Hepatocyte (in vitro differentiated cells): ENCODE data around the gene TH. TPM values are rescaled to one million over a fixed set of nuclear protein-coding genes. Genes with fewer than 3 reads are reported as not detected.
"Not testable (repeated sequence)": the region's sequence is repeated elsewhere in the genome, so short reads cannot be mapped to it uniquely, and the experiment has no call there.

Experiments
- DNase-seq: peaks from one replicate; pipeline ENCODE4 v3.0.0-alpha.2; 2016; ENCODE audit warnings: low spot score
- H2AFZ ChIP-seq: fragments of 200-600 bp; sonication (generic); 2 replicates; pipeline ENCODE4 v1.6.0; 2016; ENCODE audit warnings: antibody characterized with exemption, mild to moderate bottlenecking
- H3K27ac ChIP-seq: fragments of 200-600 bp; sonication (generic); 2 replicates; pipeline ENCODE4 v1.5.1; 2016; ENCODE audit warnings: mild to moderate bottlenecking
- H3K27me3 ChIP-seq: fragments of 200-600 bp; sonication (generic); 2 replicates; pipeline ENCODE4 v1.6.1; 2016
- H3K36me3 ChIP-seq: fragments of 200-600 bp; sonication (generic); replicated peaks from 2 replicates; pipeline ENCODE4 v1.5.1; 2016; ENCODE audit warnings: low read depth; ENCODE audit not compliant: insufficient read depth
- H3K4me1 ChIP-seq: fragments of 200-600 bp; sonication (generic); 2 replicates; pipeline ENCODE4 v1.5.1; 2016; ENCODE audit warnings: mild to moderate bottlenecking, moderate library complexity; ENCODE audit not compliant: insufficient read depth
- H3K4me2 ChIP-seq: fragments of 200-600 bp; sonication (generic); 2 replicates; pipeline ENCODE4 v1.6.0; 2016
- H3K4me3 ChIP-seq: fragments of 200-600 bp; sonication (generic); 2 replicates; pipeline ENCODE4 v1.5.1; 2016; ENCODE audit warnings: mild to moderate bottlenecking
- H3K79me2 ChIP-seq: fragments of 200-600 bp; sonication (generic); 2 replicates; pipeline ENCODE4 v1.6.0; 2017; ENCODE audit warnings: mild to moderate bottlenecking
- H3K9me2 ChIP-seq: fragments of 200-600 bp; sonication (generic); replicated peaks from 2 replicates; pipeline ENCODE4 v1.6.0; 2017; ENCODE audit warnings: mild to moderate bottlenecking; ENCODE audit not compliant: insufficient read depth
- H3K9me3 ChIP-seq: fragments of 200-600 bp; sonication (generic); 2 replicates; pipeline ENCODE4 v1.5.1; 2016; ENCODE audit warnings: low read depth, mild to moderate bottlenecking
- H4K20me1 ChIP-seq: fragments of 200-600 bp; sonication (generic); 2 replicates; pipeline ENCODE4 v1.6.0; 2016; ENCODE audit warnings: mild to moderate bottlenecking; ENCODE audit not compliant: insufficient read depth, poor library complexity, severe bottlenecking
- EZH2 ChIP-seq: fragments of 200-600 bp; sonication (generic); IDR thresholded peaks from 2 replicates; pipeline ENCODE4 v1.6.1; 2016; ENCODE audit warnings: antibody characterized with exemption, mild to moderate bottlenecking, borderline replicate concordance
- EZH2phosphoT487 ChIP-seq: fragments of 200-600 bp; sonication (generic); IDR thresholded peaks from one replicate; pipeline ENCODE4 v1.6.1; 2018; ENCODE audit warnings: antibody characterized with exemption, mild to moderate bottlenecking, low read depth, moderate library complexity; ENCODE audit not compliant: unreplicated experiment, severe bottlenecking
- WGBS: methylation state at CpG from one replicate; pipeline ENCODE4 v1.1.6; 2016; ENCODE audit warnings: low lambda C conversion rate; ENCODE audit errors: missing lambda C conversion rate; 5-methylcytosine and 5-hydroxymethylcytosine counted together
- polyA plus RNA-seq: library from polyadenylated mRNA; unstranded; fragments of >200 nt; fragmentation: Nextera tagmentation; extraction: Ambion mirVana; gene quantifications from 2 replicates; pipeline ENCODE4 v1.2.1, GENCODE V29; 2016
- total RNA-seq: library from RNA; depleted of rRNA; stranded (reverse); fragments of >200 nt; gene quantifications from 2 replicates; pipeline ENCODE4 v1.2.3, GENCODE V29; 2014
- TF ChIP-seq, protein P1 (sequence below): fragments of 200-600 bp; sonication (generic); IDR thresholded peaks from 2 replicates; pipeline ENCODE4 v1.5.1; 2016; ENCODE audit warnings: antibody characterized with exemption, mild to moderate bottlenecking; ENCODE audit not compliant: poor library complexity

TH gene
- total and polyA plus RNA-seq, 2 experiments from 2014 or later, result 2.6 to 15.3 TPM

DNA sequence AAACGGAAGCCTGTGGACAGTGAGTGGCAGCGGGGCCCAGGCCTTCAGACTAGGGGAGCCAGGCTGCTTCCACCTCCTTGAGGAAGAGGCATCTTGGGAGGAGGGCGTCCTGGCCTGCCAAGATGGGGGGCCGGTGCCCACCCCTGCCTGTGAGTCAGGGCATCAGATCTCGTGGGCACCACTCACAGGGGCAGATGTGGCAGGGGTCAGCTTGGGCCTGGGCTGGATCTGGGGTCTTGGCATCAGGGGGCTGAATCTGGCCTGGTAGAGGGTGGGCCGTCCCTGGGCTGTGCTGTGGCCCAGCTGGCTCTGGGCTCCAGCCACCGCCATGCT is 24.1 kb upstream of the TH start:
- Histone ChIP-seq H3K27ac (no peak overlapping the region), H3K4me1 (no peaks in the 10 kb centered on the region), H3K36me3 (no peaks in the 10 kb centered on the region), H3K27me3 (no peaks in the 10 kb centered on the region), H3K4me3 (no peak overlapping the region), H3K9me2 (no peaks in the 10 kb centered on the region), H3K9me3 (no peaks in the 10 kb centered on the region), H2AFZ (no peak overlapping the region), H4K20me1 (no peaks in the 10 kb centered on the region), H3K79me2 (no peaks in the 10 kb centered on the region), H3K4me2 (no peak overlapping the region)
- no peak for DNase-seq
- WGBS, result 89% methylated on average over 6 of the region's 7 CpGs
- TF ChIP-seq, protein P1, sequence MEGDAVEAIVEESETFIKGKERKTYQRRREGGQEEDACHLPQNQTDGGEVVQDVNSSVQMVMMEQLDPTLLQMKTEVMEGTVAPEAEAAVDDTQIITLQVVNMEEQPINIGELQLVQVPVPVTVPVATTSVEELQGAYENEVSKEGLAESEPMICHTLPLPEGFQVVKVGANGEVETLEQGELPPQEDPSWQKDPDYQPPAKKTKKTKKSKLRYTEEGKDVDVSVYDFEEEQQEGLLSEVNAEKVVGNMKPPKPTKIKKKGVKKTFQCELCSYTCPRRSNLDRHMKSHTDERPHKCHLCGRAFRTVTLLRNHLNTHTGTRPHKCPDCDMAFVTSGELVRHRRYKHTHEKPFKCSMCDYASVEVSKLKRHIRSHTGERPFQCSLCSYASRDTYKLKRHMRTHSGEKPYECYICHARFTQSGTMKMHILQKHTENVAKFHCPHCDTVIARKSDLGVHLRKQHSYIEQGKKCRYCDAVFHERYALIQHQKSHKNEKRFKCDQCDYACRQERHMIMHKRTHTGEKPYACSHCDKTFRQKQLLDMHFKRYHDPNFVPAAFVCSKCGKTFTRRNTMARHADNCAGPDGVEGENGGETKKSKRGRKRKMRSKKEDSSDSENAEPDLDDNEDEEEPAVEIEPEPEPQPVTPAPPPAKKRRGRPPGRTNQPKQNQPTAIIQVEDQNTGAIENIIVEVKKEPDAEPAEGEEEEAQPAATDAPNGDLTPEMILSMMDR, result no peak
- no peak for TF ChIP-seq EZH2
- no peak for TF ChIP-seq EZH2phosphoT487

- Histone ChIP-seq H3K4me3 (no peak overlapping the region), H3K4me1 (peaks cover 6% of the 10 kb centered on the region), H4K20me1 (no peaks in the 10 kb centered on the region), H3K36me3 (no peaks in the 10 kb centered on the region), H3K4me2 (no peak overlapping the region), H3K9me3 (no peaks in the 10 kb centered on the region), H3K9me2 (no peaks in the 10 kb centered on the region), H3K79me2 (no peaks in the 10 kb centered on the region), H2AFZ (no peak overlapping the region), H3K27ac (no peak overlapping the region), H3K27me3 (no peaks in the 10 kb centered on the region)
- WGBS, result 59% methylated on average over 24 of the region's 24 CpGs
- TF ChIP-seq, protein P1, result peak; percentile 81
- TF ChIP-seq EZH2, result no peak
- peak; percentile 65 for DNase-seq
These were observed 23.5 kb upstream of the TH start for GRCh38 chr11:2194877-2195755.

DNA sequence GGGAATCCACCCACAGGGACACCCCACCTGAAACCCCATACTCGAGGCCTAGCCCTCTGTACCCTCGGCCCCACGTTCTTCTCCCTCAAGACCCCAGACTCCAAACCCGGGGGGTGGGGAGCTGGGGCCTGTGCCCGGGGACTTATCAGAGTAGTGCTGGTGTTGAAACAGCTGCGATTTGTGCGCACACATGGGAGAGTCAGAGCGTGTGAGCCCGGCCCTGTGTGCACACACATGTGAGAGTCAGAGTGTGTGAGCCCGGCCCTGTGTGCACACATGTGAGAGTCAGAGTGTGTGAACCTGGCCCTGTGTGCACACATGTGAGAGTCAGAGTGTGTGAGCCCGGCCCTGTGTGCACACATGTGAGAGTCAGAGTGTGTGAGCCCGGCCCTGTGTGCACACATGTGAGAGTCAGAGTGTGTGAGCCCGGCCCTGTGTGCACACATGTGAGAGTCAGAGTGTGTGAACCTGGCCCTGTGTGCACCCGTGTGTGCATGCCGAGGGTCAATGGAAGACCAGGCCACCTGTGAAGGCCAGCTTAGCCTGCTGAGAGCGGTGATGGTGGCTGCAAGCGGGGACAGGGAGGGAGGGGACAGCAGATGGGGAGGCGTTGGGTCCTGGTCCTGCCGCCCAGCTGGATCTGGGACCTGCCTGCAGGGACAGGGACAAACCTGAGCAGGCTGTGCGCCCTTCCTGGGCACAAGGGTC is 22.4 kb upstream of the TH start:
- not testable (repeated sequence) for H3K4me2 ChIP-seq, H2AFZ ChIP-seq, H3K9me2 ChIP-seq, H3K4me1 ChIP-seq, H3K27me3 ChIP-seq, H4K20me1 ChIP-seq, H3K27ac ChIP-seq, DNase-seq, H3K9me3 ChIP-seq, H3K4me3 ChIP-seq, H3K36me3 ChIP-seq, H3K79me2 ChIP-seq
- WGBS, result 82% methylated on average over 15 of the region's 20 CpGs

DNA sequence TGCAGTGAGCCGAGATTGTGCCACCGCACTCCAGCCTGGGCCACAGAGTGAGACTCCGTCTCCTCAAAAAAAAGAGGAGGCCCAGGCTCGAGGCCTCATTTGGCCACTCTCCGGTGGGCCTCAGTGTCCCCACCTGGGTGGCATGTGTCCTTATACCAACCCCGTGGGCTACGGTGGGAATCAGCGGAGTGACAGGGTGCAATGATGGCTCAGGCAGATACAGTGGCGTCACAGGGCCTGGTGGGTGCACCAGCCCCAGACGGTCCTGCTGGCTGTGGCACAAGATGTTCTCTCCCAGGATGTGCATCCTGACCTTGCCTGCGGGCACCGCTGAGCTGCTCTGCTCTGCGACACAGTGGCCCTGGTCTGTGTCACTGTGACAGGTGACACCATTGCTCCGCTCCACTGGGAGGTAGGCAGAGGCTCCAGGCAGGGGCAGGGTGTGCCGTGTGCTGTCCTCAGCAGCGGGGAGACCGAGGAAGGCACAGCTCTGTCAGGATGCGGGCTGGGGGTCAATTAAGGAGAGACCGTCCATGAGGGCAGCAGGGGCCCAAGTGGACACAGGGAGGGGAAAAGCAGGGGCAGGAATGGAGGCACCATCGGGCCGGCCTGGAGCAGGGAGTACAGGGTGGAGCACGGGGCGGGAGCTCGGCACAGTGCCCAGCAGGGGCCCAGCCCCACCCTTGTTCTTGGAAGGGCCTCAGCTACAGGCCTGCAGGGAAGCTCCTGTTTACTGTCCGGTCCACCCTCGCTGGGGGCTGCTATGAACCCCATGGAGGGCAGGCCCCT is 21.7 kb upstream of the TH start:
- Histone ChIP-seq H3K36me3 (no peaks in the 10 kb centered on the region), H3K4me3 (no peak overlapping the region), H4K20me1 (no peaks in the 10 kb centered on the region), H3K79me2 (no peaks in the 10 kb centered on the region), H3K9me3 (no peaks in the 10 kb centered on the region), H3K9me2 (no peaks in the 10 kb centered on the region), H2AFZ (no peak overlapping the region), H3K27ac (no peak overlapping the region), H3K27me3 (no peaks in the 10 kb centered on the region), H3K4me1 (peaks cover 8% of the 10 kb centered on the region), H3K4me2 (no peak overlapping the region)
- no peak for DNase-seq
- TF ChIP-seq EZH2phosphoT487 (no peak), EZH2 (no peak)
- TF ChIP-seq, protein P1, result no peak
- 84% methylated on average over 26 of the region's 26 CpGs for WGBS
